HepG2 (cell line): Measurements from ENCODE around the gene FJX1. TPM values are rescaled to one million over a fixed set of nuclear protein-coding genes. Genes with fewer than 3 reads are reported as not detected.

ENCODE experiments used
- ATAC-seq: fragments of 200-7000 bp; cut with Tn5 transposase; 3 replicates; pipeline ENCODE4 v1.9.1; 2020; ENCODE audit warnings: mild to moderate bottlenecking, moderate library complexity
- BruUV-seq: library from RNA; stranded (reverse); fragments of 400-500 nt; replicated peaks from 2 replicates; lab custom pipeline; 2021; lab: Mats Ljungman, UMichigan
- CTCF ChIA-PET: fragments of 300-600 bp; formaldehyde crosslinking; extraction: SDS; loops from one replicate; lab custom pipeline; 2021; ENCODE audit warnings: low total read pairs, inconsistent platforms, low intra/inter-chr PET ratio; lab: Yijun Ruan, JAX
- POLR2A ChIA-PET: fragments of 350-600 bp; sonication (Branson Sonifier 250); formaldehyde crosslinking; loops from one replicate; lab custom pipeline; 2020; ENCODE audit warnings: antibody characterized with exemption, inconsistent platforms; lab: Yijun Ruan, JAX
- DNase-seq: peaks from one replicate; pipeline ENCODE4 v3.0.0-alpha.2; 2015; ENCODE audit warnings: low spot score
- FAIRE-seq: peaks from 3 replicates; lab custom pipeline; 2011; peaks lifted over from hg19 to GRCh38; lab: Jason Lieb, UNC
- H2AFZ ChIP-seq: one replicate; pipeline ENCODE4 v1.6.1; 2011; ENCODE audit warnings: low read length, inconsistent platforms
- H3K27ac ChIP-seq: fragments of 300-600 bp; 3 replicates; pipeline ENCODE4 v1.8.0; 2011; ENCODE audit warnings: mixed run types, mild to moderate bottlenecking, mixed read lengths, low read length, inconsistent platforms; ENCODE audit not compliant: insufficient read depth; ENCODE audit errors: extremely low read length
- H3K27me3 ChIP-seq, 2 experiments: fragments of 200-600 bp in 1 of 2; 2 replicates in 1 of 2; 3 replicates in 1 of 2; pipeline versions ENCODE4 v1.6.0 to v1.8.0; 2011; ENCODE audit warnings: low read length in 2 of 2, mild to moderate bottlenecking in 2 of 2, moderate library complexity in 2 of 2, inconsistent platforms in 1 of 2; ENCODE audit not compliant: insufficient read depth in 2 of 2, control insufficient read depth in 1 of 2
- H3K36me3 ChIP-seq, 2 experiments: fragments of 200-600 bp in 1 of 2; replicated peaks in 1 of 2; 2 replicates in 1 of 2; 3 replicates in 1 of 2; pipeline versions ENCODE4 v1.5.1 to v1.8.0; 2011; ENCODE audit warnings: low read length in 2 of 2, inconsistent platforms in 1 of 2; ENCODE audit not compliant: insufficient read depth in 2 of 2, control insufficient read depth in 1 of 2
- H3K4me1 ChIP-seq: 2 replicates; pipeline ENCODE4 v1.5.1; 2012; ENCODE audit warnings: low read length, inconsistent platforms; ENCODE audit not compliant: insufficient read depth
- H3K4me2 ChIP-seq: 2 replicates; pipeline ENCODE4 v1.6.0; 2011; ENCODE audit warnings: low read depth, low read length, inconsistent platforms
- H3K4me3 ChIP-seq, 3 experiments: fragments of 200-600 bp in 1 of 3; sonication (generic), shearing (Covaris generic) in 1 of 3; replicated peaks in 1 of 3; 2 replicates each; pipeline ENCODE4 v1.5.1; 2011 to 2016; ENCODE audit warnings: low read length in 3 of 3, inconsistent platforms in 2 of 3, low read depth in 2 of 3, mild to moderate bottlenecking in 2 of 3, control low read depth in 1 of 3, mixed read lengths in 1 of 3; ENCODE audit not compliant: insufficient read depth in 1 of 3
- H3K79me2 ChIP-seq: one replicate; pipeline ENCODE4 v1.6.1; 2011; ENCODE audit warnings: low read length, inconsistent platforms; ENCODE audit not compliant: insufficient read depth
- H3K9ac ChIP-seq: 2 replicates; pipeline ENCODE4 v1.6.0; 2011; ENCODE audit warnings: mild to moderate bottlenecking, low read depth, low read length, inconsistent platforms; ENCODE audit not compliant: insufficient read depth
- H3K9me3 ChIP-seq: 2 replicates; pipeline ENCODE4 v1.5.1; 2012; ENCODE audit warnings: mild to moderate bottlenecking, low read length
- H4K20me1 ChIP-seq: 2 replicates; pipeline ENCODE4 v1.6.0; 2011; ENCODE audit warnings: inconsistent platforms, mild to moderate bottlenecking, low read length, moderate library complexity; ENCODE audit not compliant: insufficient read depth
- BORCS8-MEF2B ChIP-seq: sonication (generic); formaldehyde crosslinking; IDR thresholded peaks from 2 replicates; pipeline ENCODE4 v1.8.0; 2022; ENCODE audit warnings: mild to moderate bottlenecking, missing genetic modification reagents
- HIVEP1 ChIP-seq: sonication (generic); formaldehyde crosslinking; IDR thresholded peaks from 2 replicates; pipeline ENCODE4 v1.4.0; 2020; ENCODE audit warnings: mild to moderate bottlenecking, missing genetic modification reagents
- HNRNPK ChIP-seq: fragments of 200-400 bp; formaldehyde crosslinking; IDR thresholded peaks from 2 replicates; pipeline ENCODE4 v1.6.1; 2018; ENCODE audit warnings: low read length, low read depth, moderate library complexity, mild to moderate bottlenecking; ENCODE audit not compliant: poor library complexity, severe bottlenecking
- IRX3 ChIP-seq: sonication (generic); formaldehyde crosslinking; IDR thresholded peaks from 2 replicates; pipeline ENCODE4 v1.8.1; 2023; ENCODE audit warnings: mild to moderate bottlenecking, low read depth, missing genetic modification reagents, borderline replicate concordance
- MAFF ChIP-seq: IDR thresholded peaks from 2 replicates; pipeline ENCODE4 v1.6.1; 2011; ENCODE audit warnings: low read depth, low read length, improper control_type of control experiment
- NFE2L2 ChIP-seq: fragments of 150-350 bp; IDR thresholded peaks from 2 replicates; pipeline ENCODE4 v1.6.1; 2014; ENCODE audit warnings: low read length
- PITX1 ChIP-seq: sonication (generic); formaldehyde crosslinking; IDR thresholded peaks from 2 replicates; pipeline ENCODE4 v1.5.1; 2020; ENCODE audit warnings: mild to moderate bottlenecking, missing genetic modification reagents
- TAF15 ChIP-seq: fragments of 200-400 bp; formaldehyde crosslinking; IDR thresholded peaks from one replicate; pipeline ENCODE4 v1.6.1; 2018; ENCODE audit warnings: mild to moderate bottlenecking, low read depth, low read length; ENCODE audit not compliant: poor library complexity, severe bottlenecking
- ZBTB10 ChIP-seq: sonication (generic); formaldehyde crosslinking; IDR thresholded peaks from 2 replicates; pipeline ENCODE4 v1.4.0; 2020; ENCODE audit warnings: missing genetic modification reagents, borderline replicate concordance
- ZEB1 ChIP-seq: IDR thresholded peaks from 2 replicates; pipeline ENCODE4 v1.6.1; 2012; ENCODE audit warnings: mild to moderate bottlenecking, low read depth, inconsistent platforms; ENCODE audit not compliant: insufficient replicate concordance
- ZNF280D ChIP-seq: sonication (generic); formaldehyde crosslinking; IDR thresholded peaks from 2 replicates; pipeline ENCODE4 v1.5.1; 2020; ENCODE audit warnings: mild to moderate bottlenecking, missing genetic modification reagents
- ZNF337 ChIP-seq: sonication (generic); formaldehyde crosslinking; IDR thresholded peaks from 2 replicates; pipeline ENCODE4 v1.5.1; 2020; ENCODE audit warnings: missing genetic modification reagents, low read depth, mild to moderate bottlenecking, borderline replicate concordance
- ZNF639 ChIP-seq: conservative IDR thresholded peaks from 2 replicates; pipeline ENCODE4 v1.6.1; 2018; ENCODE audit warnings: missing genetic modification reagents
- ZNF780A ChIP-seq: sonication (generic); formaldehyde crosslinking; IDR thresholded peaks from 2 replicates; pipeline ENCODE4 v1.8.0; 2022; ENCODE audit warnings: mild to moderate bottlenecking, missing genetic modification reagents, moderate library complexity
- WGBS: methylation state at CpG from one replicate; pipeline ENCODE4 v1.1.6; 2017; ENCODE audit warnings: low lambda C conversion rate; 5-methylcytosine and 5-hydroxymethylcytosine counted together
- in situ Hi-C: cut with HindIII; loops from 2 replicates; pipeline ENCODE4 v1.10.0; 2017; ENCODE audit warnings: low pct_unique_long_range_greater_than_20kb; ENCODE audit not compliant: extremely low pct_ligation_motif_present
- intact Hi-C: fragments of 100-400 bp; cut with micrococcal nuclease; formaldehyde crosslinking; loops from one replicate; pipeline ENCODE4 v1.10.0; 2022; ENCODE audit not compliant: unreplicated experiment
- polyA plus RNA-seq, 8 experiments: library from polyadenylated mRNA; depleted of rRNA in 3 of 8; stranded (reverse) in 7 of 8; unstranded in 1 of 8; fragments of >200 nt; fragmentation: Illumina TruSeq in 4 of 8; extraction: Trizol in 4 of 8; gene quantifications; 2 replicates each; pipeline versions ENCODE4 v1.2.1 to v1.2.3, GENCODE V29; 2011 to 2016; ENCODE audit warnings: low read depth in 4 of 8, missing spikeins in 1 of 8, mixed read lengths in 1 of 8; ENCODE audit not compliant: insufficient read depth in 1 of 8
- total RNA-seq, 5 experiments: library from RNA; depleted of rRNA; stranded (reverse); fragments of >200 nt; fragmentation: Illumina TruSeq; extraction: Trizol; gene quantifications; 2 replicates each; pipeline ENCODE4 v1.2.3, GENCODE V29; 2016; ENCODE audit warnings: low read depth in 1 of 5
- TF ChIP-seq, protein P1 (sequence below): sonication (generic); formaldehyde crosslinking; conservative IDR thresholded peaks from 2 replicates; pipeline ENCODE4 v1.8.0; 2022; ENCODE audit warnings: mild to moderate bottlenecking, moderate library complexity, missing genetic modification reagents

Gene FJX1
- total and polyA plus RNA-seq, 2 of the 13 experiments (the other 11 are each of a cell fraction or from before 2014, with no cell fraction given): 0.40 to 0.82 TPM

DNA sequence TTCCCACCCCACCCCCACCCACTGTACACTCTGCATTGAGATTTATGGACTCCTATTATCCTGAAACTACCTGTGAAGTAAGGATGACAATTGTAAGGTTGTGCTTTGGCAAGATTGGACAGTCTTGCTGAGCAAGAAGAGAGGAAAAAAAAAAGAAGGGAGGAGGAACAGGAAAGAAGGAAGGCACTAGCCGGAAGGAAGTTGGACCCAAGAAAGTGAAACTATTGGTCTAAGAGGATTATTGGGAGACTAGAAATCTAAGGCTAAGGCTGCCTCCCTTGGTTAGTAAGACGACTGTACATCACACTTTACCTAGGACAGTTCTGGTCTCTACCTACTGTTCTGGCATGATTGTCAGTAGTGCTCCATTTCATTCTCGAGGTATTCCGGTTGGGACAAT lies 32.2 kb downstream of the FJX1 start (continued):
- no peak for TF ChIP-seq ZNF639 (CRISPR knock-in tag)
- no peak for TF ChIP-seq MAFF
- TF ChIP-seq, all 625 proteins: peak for 0

DNA sequence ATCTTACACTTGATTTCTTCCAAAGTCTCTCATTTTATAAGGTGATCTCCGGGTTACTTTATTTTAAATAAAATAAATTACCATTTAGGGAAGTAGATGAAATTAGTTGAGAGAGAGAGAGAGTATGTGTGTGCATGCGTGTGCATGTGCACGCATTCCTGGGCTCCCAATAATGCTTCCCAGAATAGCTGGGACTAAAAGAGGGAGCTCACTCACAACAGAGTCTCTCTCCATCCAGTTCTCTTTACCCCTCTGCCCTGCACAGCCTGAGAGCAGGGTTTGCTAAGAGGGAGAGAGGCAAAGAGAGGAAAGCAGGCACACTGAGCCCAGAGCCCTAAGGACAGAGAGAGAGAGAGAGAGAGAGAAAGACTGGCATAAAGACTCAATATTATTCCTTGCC lies 33.0 kb downstream of the FJX1 start:
- Histone ChIP-seq H2AFZ (no peak overlapping the region), H3K27ac (no peak overlapping the region), H4K20me1 (no peaks in the 10 kb centered on the region), H3K79me2 (no peaks in the 10 kb centered on the region), H3K4me1 (no peaks in the 10 kb centered on the region), H3K4me3 (no peak overlapping the region), H3K9ac (no peak overlapping the region), H3K36me3 (no peaks in the 10 kb centered on the region), H3K9me3 (no peaks in the 10 kb centered on the region), H3K4me2 (no peak overlapping the region), H3K27me3 (peaks cover 0 to 27% of the 10 kb centered on the region in 2 experiments; a peak in 3 of 5 replicates)
- ChIA-PET CTCF (no interaction called here), POLR2A (no interaction called here)
- FAIRE-seq: no peak
- DNase-seq: no peak
- no peak for ATAC-seq
- in situ Hi-C loops: no loop called here
- 29% methylated on average over 3 of the region's 3 CpGs for WGBS
- no peak for TF ChIP-seq ZBTB10 (CRISPR knock-in tag)
- TF ChIP-seq, protein P1, sequence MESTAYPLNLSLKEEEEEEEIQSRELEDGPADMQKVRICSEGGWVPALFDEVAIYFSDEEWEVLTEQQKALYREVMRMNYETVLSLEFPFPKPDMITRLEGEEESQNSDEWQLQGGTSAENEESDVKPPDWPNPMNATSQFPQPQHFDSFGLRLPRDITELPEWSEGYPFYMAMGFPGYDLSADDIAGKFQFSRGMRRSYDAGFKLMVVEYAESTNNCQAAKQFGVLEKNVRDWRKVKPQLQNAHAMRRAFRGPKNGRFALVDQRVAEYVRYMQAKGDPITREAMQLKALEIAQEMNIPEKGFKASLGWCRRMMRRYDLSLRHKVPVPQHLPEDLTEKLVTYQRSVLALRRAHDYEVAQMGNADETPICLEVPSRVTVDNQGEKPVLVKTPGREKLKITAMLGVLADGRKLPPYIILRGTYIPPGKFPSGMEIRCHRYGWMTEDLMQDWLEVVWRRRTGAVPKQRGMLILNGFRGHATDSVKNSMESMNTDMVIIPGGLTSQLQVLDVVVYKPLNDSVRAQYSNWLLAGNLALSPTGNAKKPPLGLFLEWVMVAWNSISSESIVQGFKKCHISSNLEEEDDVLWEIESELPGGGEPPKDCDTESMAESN (CRISPR knock-in tag): no peak
- TF ChIP-seq HNRNPK: no peak
- no peak for TF ChIP-seq IRX3 (CRISPR knock-in tag)
- TF ChIP-seq NFE2L2: no peak
- no peak for TF ChIP-seq ZNF337 (CRISPR knock-in tag)
- TF ChIP-seq ZNF780A (CRISPR knock-in tag): no peak
- TF ChIP-seq BORCS8-MEF2B: no peak
- TF ChIP-seq TAF15: no peak
- TF ChIP-seq HIVEP1 (CRISPR knock-in tag): no peak
- no peak for TF ChIP-seq ZNF280D (CRISPR knock-in tag)
- TF ChIP-seq ZEB1: no peak
- no peak for TF ChIP-seq PITX1 (CRISPR knock-in tag)
- BruUV-seq: no TSS peak
- intact Hi-C loops: no loop called here
